ENCODE data around the gene TMEM266.
A peak's percentile ranks its signal among the peaks of the same experiment; 100 is the strongest.

TMEM266 gene

GRCh38 chr15:76203346-76204108, 143.7 kb downstream of the TMEM266 start:
- DNase-seq (ENCODE audit: low spot score) = no peak

GRCh38 chr15:76204109-76204845, 144.5 kb downstream of the TMEM266 start:
- DNase-seq (ENCODE audit: low spot score) = no peak

GRCh38 chr15:76204916-76205460, 145.2 kb downstream of the TMEM266 start:
- DNase-seq (ENCODE audit: low spot score) = no peak

GRCh38 chr15:76206325-76206976, 146.7 kb downstream of the TMEM266 start:
- peak; percentile 90 for DNase-seq (ENCODE audit: low spot score)

GRCh38 chr15:76208084-76208785, 148.4 kb downstream of the TMEM266 start:
- DNase-seq (ENCODE audit: low spot score) = no peak

- DNase-seq (ENCODE audit: low spot score) = no peak
Measured at GRCh38 chr15:76208786-76209424, 149.1 kb downstream of the TMEM266 start.

- no peak for DNase-seq (ENCODE audit: low spot score)
Measured at GRCh38 chr15:76209523-76209922, 149.7 kb downstream of the TMEM266 start.

GRCh38 chr15:76209942-76210341, 150.2 kb downstream of the TMEM266 start:
- no peak for DNase-seq (ENCODE audit: low spot score)

- DNase-seq (ENCODE audit: low spot score) = no peak
Measured at GRCh38 chr15:76215634-76216033, 155.8 kb downstream of the TMEM266 start.

- DNase-seq (ENCODE audit: low spot score) = no peak
Measured at GRCh38 chr15:76217029-76217881, 157.5 kb downstream of the TMEM266 start.

GRCh38 chr15:76217882-76218217, 158.1 kb downstream of the TMEM266 start:
- no peak for DNase-seq (ENCODE audit: low spot score)

- no peak for DNase-seq (ENCODE audit: low spot score)
Measured at GRCh38 chr15:76221085-76221767, 161.4 kb downstream of the TMEM266 start.

GRCh38 chr15:76222159-76222558, 162.4 kb downstream of the TMEM266 start:
- DNase-seq (ENCODE audit: low spot score) = no peak

GRCh38 chr15:76223521-76223920, 163.7 kb downstream of the TMEM266 start:
- no peak for DNase-seq (ENCODE audit: low spot score)

- DNase-seq (ENCODE audit: low spot score) = no peak
Measured at GRCh38 chr15:76229266-76229665, 169.5 kb downstream of the TMEM266 start.

GRCh38 chr15:76233921-76234320, 174.1 kb downstream of the TMEM266 start:
- DNase-seq (ENCODE audit: low spot score) = no peak

GRCh38 chr15:76234337-76234889, 174.6 kb downstream of the TMEM266 start:
- no peak for DNase-seq (ENCODE audit: low spot score)

- DNase-seq (ENCODE audit: low spot score) = peak; percentile 13
Measured at GRCh38 chr15:76235186-76235826, 175.5 kb downstream of the TMEM266 start.

GRCh38 chr15:76236350-76236749, 176.6 kb downstream of the TMEM266 start:
- DNase-seq (ENCODE audit: low spot score) = no peak

Data from Ammon's horn (tissue), 1 donor.